A204.1 (cell line): ENCODE results near the gene STRIP2.
"Not testable (repeated sequence)": the region's sequence is repeated elsewhere in the genome, so short reads cannot be mapped to it uniquely, and the experiment has no call there.

ENCODE experiments used
- FAIRE-seq: peaks from 2 replicates; lab custom pipeline; 2012; peaks lifted over from hg19 to GRCh38; lab: Jason Lieb, UNC

Gene STRIP2, protein sequence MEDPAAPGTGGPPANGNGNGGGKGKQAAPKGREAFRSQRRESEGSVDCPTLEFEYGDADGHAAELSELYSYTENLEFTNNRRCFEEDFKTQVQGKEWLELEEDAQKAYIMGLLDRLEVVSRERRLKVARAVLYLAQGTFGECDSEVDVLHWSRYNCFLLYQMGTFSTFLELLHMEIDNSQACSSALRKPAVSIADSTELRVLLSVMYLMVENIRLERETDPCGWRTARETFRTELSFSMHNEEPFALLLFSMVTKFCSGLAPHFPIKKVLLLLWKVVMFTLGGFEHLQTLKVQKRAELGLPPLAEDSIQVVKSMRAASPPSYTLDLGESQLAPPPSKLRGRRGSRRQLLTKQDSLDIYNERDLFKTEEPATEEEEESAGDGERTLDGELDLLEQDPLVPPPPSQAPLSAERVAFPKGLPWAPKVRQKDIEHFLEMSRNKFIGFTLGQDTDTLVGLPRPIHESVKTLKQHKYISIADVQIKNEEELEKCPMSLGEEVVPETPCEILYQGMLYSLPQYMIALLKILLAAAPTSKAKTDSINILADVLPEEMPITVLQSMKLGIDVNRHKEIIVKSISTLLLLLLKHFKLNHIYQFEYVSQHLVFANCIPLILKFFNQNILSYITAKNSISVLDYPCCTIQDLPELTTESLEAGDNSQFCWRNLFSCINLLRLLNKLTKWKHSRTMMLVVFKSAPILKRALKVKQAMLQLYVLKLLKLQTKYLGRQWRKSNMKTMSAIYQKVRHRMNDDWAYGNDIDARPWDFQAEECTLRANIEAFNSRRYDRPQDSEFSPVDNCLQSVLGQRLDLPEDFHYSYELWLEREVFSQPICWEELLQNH

DNA sequence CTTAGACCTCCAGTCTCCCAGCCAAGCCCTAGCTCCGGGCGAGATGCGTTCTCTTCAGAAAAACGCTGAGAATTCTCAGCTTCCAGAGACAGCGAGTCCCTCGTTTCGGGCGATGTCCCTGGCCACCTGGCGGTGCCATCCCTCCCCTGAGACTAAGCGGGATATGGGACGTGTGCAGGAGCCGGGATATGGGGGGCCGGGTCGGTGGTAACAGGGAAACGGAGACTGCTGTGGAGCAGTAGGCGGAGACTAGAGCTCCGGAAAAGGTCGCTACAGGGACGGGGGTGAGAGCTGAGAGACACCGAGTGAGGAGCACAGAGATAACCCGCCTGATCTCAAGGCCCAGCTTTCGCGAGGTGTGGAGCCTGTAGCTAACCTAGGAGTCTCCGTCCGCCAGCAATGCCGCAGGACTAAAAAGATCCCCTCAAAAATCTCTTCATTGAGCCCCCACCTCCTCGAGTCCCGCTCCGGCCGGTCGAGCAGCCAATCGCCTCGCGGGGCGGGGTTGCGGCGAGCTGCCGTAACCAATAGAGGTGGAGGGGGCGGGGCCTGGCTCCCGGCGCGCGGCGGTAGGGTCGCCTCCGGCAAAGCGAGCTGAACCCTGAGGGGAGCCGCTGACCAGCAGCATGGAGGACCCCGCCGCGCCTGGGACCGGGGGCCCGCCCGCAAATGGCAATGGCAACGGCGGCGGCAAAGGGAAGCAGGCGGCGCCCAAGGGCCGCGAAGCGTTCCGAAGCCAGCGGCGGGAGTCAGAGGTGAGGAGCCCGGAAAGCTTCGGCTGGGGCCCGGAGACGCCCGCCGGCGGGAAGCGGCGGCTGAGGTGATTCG, at the start of gene STRIP2:
STRIP2 (plus strand) TSS at position 586 of the 828 bp plus-strand sequence; CDS start at position 627, 41 bp downstream.
- FAIRE-seq, result no peak

DNA sequence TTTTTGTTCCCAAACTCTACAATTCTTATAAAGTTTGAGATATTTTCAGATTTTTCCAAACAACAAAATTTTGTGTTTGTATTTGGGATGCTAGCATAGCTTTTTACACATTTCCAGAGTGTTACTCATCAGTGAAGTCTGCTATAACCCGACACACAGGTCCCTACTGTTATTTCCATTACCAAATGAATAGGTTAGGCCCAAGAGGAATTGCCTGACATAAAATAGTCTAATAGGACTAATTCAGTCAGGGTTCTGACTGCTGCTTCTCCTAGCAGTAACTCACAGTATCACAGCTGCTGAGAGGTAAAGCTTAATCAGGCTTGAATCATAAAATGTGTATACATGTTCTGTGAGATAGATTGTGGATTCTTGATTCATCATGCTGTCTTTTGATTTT, 49.1 kb upstream of the STRIP2 start:
- FAIRE-seq, result no peak

DNA sequence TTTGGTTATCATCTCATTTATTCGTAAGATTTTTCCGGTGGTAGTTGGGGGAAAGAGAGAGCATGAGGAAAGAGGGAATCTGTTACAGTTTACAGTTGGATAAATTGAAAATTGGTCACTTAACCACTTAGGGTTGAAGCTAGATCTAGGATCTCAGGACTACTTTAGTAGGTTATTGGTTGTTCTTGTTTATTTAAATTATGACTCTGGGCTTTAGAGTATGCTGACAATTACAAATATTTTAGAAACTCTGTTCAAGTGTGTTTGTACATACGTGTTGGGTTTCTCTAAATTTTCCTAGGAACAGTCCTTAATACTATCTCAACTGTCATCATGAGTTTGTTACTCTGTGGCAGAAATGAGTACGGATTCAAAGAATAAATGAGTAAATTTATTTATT, 48.6 kb upstream of the STRIP2 start:
- no peak for FAIRE-seq

DNA sequence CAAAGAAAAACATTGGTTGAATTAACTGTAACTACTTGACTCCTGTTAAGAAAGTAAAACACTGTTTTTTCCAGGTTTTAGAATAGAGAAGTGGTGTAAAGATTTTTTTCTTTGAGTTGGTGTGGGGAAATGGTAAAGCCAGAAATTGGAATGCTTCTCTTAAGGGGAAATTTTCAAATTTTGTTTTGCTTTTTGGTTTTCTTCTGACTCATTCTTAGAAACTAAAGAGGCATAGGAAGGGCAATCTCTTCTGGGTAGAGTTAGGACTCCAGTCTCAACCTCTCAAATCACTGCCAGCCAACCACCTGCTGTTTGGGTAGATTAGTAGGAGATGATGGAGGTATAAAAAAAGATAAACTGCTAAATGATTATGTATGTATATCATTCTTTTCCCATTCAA, 47.7 kb upstream of the STRIP2 start:
- FAIRE-seq, result no peak

DNA sequence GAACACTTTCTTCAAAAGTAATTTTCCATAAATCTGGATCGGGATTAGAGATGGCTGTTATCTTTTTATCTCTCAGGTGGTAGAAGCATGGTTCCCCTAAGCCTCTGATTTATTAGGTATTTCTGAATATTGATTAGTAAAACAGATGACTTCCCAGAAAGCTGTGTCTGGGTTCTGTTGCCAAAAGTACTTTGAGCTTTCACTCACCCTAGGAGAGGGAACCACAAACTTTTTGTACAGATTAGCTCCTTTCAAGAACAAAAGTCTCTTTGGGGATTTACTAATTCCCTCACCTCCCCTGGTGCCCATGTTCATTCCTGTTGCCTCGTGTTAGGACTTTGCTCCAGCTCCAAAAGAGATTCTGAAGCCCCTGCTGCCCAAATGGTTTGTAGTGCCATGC, 46.7 kb upstream of the STRIP2 start:
- FAIRE-seq, result no peak

DNA sequence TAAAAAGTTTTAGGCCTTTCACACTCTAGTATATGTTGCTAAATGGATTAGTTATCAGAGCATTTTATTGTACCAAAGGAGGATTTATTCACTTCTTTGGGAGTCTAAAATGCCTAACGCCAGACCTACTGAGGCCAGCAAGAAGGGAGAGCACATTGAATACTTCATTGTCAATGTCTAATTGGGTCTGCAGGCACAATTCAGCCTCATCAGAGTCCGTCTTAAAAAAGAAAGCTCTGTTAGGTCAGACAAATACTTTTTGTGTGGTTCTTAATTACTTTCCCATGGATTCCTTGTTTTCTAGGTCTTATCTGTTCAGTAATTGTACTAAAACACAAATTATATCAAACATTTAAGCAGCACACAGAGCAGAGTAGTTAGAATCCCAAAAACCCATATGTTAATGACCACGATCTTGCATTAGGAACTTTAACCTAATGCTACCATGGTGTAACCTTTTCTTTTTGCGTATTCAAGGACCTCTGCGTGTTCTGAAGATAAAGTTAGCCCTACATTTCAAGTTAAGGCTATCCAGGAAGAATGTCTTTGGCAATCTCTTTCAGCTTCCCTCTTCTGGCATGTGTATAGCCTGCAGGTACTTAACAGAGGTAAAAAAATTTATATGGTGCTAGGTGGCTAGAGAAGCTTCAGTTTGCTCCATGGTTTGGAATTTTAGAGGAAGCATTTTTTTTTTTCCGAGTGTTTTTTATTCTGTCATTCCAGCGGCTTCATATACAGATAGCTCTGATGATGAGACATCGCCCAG, 45.7 kb upstream of the STRIP2 start:
- FAIRE-seq, result no peak

DNA sequence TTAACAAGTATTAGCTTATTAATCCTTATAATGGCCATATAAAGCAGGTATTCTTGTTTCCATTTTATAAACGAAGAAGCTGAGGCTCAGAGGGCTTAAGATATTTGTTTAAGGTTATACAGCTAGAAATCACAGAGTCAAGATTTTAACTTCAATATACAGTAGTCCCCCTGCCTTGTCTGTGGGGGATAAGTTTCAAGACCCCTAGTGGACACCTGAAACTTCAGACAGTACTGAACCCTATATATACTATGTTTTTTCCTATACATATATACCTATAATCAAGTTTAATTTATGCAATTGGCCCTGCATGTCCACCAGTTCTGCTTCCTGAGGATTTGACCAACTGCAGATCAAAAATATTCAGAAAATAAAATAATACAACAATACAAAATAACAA, 44.4 kb upstream of the STRIP2 start:
- FAIRE-seq, result no peak

DNA sequence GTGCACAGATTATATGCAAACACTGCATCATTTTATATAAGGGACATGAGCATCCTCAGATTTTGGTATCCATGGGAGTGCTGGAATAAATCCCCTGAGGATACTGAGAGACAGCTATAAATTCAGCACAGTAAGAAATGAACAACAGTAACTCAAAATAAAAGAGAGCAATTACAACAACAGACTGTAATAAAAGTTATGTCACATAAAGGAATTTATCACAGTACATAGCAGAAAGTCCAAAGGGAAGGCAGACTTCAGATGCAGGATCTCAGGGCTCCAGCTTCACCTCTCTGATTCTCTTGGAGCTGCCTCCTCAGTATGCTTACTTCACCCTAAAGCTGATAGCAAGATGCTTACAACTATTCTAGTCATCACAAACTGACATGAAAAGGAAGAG, 43.9 kb upstream of the STRIP2 start:
- no peak for FAIRE-seq

DNA sequence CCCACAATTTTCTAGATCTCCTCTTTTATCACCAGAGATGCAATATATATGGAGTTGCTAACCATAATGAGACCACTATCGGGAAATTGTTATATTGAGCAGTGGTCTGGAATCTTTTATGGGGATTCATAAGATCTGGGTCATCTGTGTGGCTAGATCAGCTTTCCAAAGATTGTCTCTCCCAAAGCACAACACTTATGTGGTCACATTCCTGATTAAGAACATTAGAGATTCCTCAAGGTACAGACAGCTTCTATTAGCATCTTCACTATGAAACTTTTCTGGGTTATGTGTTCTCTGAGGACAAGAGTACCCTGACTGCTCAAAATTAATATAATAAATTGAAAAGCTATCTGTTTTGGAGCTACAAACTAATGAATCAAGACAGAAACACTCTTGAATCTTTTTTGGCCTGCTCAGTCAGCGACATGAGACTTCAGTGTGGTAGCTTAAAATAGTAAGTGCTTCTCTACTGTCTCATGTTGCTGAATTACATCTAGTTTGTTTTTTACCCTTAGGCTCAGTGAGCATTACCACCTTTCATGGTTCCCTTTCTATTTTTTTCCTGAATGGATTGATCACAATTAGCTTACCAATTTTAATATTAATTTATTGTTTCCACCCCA, 42.6 kb upstream of the STRIP2 start:
- no peak for FAIRE-seq

DNA sequence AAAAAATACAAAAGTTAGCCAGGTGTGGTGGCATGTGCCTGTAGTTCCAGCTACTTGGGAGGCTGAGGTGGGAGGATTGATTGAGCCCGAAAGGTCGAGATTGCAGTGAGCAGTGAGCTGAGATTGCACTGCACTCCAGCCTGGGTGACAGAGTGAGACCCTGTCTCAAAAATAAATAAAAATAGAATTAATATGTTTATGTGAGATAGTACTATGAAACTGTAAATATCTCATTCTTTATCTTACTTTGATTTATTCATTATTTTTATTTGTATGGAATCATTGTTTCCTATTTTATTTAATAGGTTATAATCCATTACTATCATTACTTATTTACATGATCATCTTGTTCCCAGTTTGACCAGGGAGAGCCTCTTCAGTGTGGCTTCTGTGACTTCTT, 41.0 kb upstream of the STRIP2 start:
- FAIRE-seq, result no peak

DNA sequence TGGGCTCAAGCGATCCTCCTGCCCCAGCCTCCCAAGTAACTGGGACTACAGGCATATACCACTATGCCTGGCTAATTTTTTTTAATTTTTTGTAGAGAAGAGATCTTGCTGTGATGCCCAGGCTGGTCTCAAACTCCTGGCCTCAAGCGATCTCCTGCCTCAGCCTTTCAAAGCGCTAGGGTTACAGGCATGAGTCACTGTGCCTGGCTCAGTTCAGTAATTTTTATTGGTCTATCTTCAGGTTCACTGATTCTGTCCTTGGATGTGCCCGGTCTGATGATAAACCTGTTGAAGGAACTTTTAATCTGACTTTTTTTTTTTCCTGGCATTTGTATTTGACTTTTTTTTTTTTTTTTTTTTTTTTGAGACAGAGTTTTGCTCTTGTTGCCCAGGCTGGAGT, 40.1 kb upstream of the STRIP2 start:
- no peak for FAIRE-seq

DNA sequence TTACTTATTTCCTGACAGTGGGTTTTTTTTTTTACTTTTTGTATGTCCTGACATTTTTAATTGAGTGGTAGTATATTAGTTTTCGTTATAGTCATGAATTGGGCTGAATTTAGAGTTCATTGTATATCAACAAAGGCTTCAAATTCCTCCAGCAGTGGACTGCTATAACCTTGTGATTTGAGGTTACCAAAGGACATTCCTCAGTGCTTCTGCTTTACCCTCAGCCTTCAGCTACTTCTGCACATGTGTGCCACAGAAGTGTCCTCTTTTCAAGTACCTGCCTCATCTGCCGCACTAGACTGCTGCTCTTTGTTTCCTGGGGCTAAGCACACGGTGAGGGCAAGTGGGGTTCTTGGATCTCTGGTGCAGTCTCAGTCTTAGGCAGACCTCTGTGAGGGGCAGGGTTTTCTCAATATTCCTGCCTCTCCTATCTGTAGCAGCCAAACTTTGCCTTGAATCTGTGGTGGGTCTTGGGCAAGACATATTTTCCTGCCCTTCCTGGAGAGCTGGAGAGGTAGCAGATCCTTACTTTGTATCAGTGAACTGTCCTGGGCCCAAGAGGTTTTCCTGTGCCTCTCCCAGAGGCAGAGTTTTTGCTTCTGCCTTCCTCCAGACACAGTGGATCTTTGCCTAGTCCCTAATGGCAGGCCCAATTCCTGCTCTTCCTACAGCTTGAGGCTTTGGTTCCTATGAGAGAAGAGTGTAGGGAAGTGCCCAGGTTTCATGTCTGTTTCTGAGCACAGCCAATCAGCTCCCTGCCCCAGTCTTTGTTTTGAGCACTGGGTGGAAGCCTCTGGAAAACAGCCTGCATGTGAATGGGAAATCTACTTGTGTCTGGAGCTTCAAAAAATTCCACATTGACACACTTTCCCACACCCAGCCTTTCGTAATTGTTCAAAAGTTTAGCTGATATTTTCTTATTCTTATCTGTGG, 39.0 kb upstream of the STRIP2 start:
- FAIRE-seq, result no peak

DNA sequence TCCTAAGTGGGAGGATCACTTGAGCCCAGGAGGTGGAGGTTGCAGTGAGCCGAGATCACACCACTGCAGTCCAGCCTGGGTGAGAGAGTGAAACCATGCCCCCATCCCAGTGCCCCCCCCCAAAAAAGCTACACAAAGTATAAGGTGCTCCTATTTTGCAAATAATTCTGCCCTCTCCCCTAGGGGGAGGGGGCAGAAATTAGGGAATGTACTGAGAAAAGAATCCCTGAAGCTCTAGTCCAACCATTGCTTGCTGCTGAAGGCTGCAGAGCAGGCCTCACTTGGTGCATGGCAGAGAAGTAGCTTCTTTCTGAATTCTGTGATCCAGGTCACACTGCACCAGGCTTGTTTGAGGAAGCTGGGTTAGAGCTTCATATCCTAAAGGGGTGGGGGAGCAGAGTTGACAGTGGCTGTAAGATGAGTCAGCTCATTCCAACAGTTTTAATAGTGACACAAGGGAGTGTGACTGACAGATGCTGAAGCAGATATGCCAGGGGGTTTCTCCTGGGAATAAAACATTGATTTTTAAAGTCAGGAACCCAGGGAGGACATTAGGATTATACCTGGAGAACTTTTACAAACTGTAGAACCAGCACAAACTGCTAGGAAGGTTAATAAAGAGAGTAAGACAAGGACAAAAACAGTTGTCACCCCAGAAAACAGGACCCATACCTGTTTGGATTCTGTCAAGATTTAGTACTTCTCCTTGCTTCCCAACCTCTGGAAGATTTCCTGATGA, 32.8 kb upstream of the STRIP2 start:
- no peak for FAIRE-seq

DNA sequence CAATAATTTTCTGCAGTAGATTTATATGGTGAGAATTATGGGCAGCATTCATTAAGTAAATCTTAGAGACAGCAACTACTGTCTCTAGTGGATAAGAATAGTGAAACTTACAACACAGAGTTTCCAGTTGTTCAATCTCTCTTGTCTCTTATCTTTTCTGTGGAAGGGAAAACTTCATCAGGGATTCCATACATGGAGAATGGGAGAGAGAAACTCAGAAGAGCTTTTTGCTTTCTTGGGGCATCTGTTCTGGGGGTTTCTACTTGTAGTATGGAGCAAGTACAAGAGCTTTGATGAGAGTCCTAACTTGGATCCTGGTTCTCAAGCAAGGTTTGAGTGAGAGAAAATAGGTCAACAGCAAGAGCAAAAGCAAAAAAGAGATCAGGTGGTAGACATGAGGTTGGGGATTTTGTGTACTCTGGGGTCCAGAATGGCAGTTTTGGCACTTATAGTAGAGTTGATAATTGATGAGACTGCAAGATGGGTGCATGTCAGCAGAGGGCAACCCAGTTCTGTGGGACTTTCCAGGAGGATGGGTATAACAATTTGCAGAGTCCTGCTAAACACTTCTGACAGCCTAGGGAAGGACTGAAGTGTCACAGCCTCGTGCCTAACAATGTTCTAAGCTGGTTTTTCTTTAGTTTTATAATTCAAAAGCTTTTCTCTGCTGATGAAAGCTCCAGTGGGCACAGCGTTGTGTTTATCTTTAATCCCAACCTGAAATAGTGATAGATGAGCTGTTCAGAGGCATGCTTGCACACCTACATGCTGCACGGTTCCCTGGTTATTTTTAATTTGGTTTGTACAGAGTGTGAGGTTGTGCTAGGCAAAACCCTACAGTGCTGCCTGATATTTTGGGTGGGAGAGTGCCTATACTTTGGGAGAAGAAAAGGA, 32.0 kb upstream of the STRIP2 start:
- FAIRE-seq, result no peak

DNA sequence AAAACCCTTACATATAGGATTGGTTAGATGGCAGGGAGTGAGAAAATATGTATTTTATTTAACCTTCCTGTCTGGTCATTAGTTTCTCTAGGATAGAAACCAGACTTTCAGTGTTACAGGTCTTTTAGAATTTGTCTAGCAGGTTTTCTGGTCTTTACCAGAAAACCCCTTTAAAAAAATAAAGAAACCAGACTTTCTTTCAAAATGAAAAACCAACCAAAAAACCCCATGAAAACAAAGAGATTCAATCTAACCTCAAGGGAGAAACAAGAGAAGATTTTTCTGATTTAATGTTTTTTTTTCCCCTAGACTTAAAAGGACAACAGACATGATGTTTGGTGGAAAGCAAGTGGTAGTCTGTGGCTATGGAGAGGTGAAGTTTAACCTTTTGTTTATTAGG, 28.7 kb upstream of the STRIP2 start:
- FAIRE-seq, result no peak

DNA sequence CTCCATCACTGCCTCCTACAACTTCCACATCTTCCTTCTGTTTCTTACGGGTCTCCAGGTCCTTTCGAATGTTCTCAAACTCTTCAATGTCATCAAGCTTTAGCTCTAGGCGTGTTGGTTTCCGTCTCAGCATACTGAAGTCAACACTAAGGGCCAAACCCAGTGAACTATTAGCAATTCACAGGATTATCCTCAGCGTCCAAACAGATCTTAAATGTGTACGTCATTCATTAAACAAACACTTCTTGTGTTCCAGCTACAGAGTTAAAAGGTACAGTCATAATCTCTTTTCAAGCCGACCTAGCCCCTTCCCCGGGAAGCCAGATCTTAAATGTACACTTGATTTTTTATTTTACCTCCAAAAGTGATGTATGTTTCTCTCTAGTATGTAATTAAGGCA, 24.0 kb upstream of the STRIP2 start:
- not testable (repeated sequence) for FAIRE-seq

DNA sequence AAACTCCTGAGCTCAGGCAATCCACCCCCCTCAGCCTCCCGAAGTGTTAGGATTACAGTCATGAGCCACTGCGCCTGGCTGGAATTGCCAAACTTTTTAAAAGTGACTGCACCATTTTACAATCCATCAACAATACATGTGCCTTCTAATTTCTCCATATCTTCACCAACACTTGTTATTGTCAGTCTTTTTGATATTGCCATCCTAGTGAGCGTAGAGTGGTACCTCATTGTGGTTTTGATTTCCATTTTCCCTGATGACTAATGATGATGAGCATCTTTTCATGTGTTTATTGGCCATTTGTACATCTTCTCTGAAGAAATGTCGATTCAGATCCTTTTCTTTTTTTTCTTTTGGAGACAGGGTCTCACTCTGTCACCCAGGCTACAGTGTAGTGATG, 21.7 kb upstream of the STRIP2 start:
- FAIRE-seq, result no peak

DNA sequence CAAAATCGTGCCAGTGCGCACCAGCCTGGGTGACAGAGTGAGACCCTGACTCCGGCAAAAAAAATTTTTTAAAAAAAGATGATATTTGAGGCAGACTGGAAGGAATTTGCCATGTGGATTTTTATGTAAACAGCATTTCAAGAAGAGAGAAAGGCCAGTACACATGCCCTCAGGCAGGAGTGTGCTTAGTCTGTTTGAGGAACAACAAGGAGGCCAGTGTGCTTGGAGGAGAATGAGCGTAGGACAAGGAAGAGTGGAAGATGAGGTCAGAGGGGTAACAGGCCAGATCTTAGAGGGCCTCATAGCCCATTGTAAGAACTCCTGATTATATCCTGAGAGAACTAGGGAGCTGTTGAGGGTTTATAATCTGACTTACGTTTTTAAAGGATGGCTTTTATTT, 17.2 kb upstream of the STRIP2 start:
- FAIRE-seq, result no peak
